ENCODE measurements around the gene EVA1C.

DNA sequence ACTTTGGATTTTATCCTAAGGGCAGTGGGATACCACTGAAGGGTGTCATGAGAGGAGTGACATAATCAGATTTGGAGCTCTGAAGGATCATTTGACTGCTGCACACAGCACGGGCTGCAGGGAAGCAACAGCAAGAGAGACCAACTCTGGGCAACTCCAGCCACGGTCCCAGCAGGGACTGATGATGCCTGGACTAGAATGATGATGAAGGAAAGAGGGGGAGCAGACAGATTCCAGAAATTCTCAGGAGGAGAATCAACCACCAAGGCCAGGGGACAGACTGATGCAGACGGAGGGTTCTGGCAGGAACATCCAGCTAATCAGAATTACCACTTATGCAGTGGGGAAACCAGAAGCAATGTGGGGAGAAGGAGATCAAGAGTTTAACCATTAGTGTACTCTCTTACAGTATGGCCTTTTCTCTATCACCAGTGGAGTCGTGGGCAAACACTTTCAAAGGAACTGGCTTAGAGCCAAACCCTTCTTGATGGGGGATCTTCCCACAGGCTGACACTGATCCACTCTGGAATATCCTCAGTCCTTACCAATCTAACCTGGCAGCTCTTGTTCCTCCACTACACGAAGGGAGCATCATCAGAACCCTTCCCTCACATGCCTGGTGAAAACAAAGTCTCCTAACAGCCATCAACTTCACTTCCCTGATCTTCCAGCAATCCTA is 23.0 kb upstream of the EVA1C start:
- TF ChIP-seq, protein P1, sequence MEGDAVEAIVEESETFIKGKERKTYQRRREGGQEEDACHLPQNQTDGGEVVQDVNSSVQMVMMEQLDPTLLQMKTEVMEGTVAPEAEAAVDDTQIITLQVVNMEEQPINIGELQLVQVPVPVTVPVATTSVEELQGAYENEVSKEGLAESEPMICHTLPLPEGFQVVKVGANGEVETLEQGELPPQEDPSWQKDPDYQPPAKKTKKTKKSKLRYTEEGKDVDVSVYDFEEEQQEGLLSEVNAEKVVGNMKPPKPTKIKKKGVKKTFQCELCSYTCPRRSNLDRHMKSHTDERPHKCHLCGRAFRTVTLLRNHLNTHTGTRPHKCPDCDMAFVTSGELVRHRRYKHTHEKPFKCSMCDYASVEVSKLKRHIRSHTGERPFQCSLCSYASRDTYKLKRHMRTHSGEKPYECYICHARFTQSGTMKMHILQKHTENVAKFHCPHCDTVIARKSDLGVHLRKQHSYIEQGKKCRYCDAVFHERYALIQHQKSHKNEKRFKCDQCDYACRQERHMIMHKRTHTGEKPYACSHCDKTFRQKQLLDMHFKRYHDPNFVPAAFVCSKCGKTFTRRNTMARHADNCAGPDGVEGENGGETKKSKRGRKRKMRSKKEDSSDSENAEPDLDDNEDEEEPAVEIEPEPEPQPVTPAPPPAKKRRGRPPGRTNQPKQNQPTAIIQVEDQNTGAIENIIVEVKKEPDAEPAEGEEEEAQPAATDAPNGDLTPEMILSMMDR (IDR thresholded peaks at IDR 0.05) = no peak
- no peak for TF ChIP-seq POLR2A (IDR thresholded peaks at IDR 0.05)
